MG63 (cell line): ENCODE measurements around the gene APOA5. TPM values are rescaled to one million over a fixed set of nuclear protein-coding genes. Genes with fewer than 3 reads are reported as not detected.

Experiments
- DNase-seq: peaks from one replicate; pipeline ENCODE4 v3.0.0-alpha.2; 2020
- H3K27me3 ChIP-seq: fragments of 250-450 bp; sonication (Bioruptor Pico); 2 replicates; pipeline ENCODE4 v1.5.1; 2020; ENCODE audit warnings: mild to moderate bottlenecking, moderate library complexity
- H3K36me3 ChIP-seq: fragments of 250-450 bp; sonication (Bioruptor Pico); 2 replicates; pipeline ENCODE4 v1.5.1; 2020; ENCODE audit warnings: mild to moderate bottlenecking, moderate library complexity
- H3K4me3 ChIP-seq: fragments of 250-450 bp; sonication (Bioruptor Pico); 2 replicates; pipeline ENCODE4 v1.5.1; 2020; ENCODE audit warnings: mild to moderate bottlenecking, moderate library complexity
- H3K9me3 ChIP-seq: fragments of 250-450 bp; sonication (Bioruptor Pico); 2 replicates; pipeline ENCODE4 v1.5.1; 2020; ENCODE audit warnings: mild to moderate bottlenecking, moderate library complexity
- total RNA-seq: library from RNA; depleted of rRNA; stranded (reverse); fragments of >200 nt; shearing (Covaris generic); gene quantifications from 2 replicates; pipeline ENCODE4 v1.2.3, GENCODE V29; 2014; ENCODE audit warnings: low replicate concordance

APOA5 gene
- total RNA-seq, 1 experiment from 2014 or later = not detected

- no peak for DNase-seq
- no peaks in the 10 kb centered on the region for H3K27me3 ChIP-seq
Observed at GRCh38 chr11:116830184-116830912, 38.7 kb upstream of the APOA5 start.

GRCh38 chr11:116829525-116830183 is 38.0 kb upstream of the APOA5 start, which contains the start of gene APOC3:
Gene APOC3, plus strand, starts transcription at chr11:116829907. Its CDS starts 676 bp downstream, at chr11:116830583.
- no peaks in the 10 kb centered on the region for H3K36me3 ChIP-seq
- H3K27me3 ChIP-seq = no peaks in the 10 kb centered on the region
- H3K9me3 ChIP-seq = no peaks in the 10 kb centered on the region
- DNase-seq = no peak
- H3K4me3 ChIP-seq = no peak within 1 kb of the TSS

More at GRCh38 chr11:116830184-116830912, 38.7 kb upstream of the APOA5 start:
- Histone ChIP-seq H3K9me3 (no peaks in the 10 kb centered on the region), H3K36me3 (no peaks in the 10 kb centered on the region), H3K4me3 (no peak overlapping the region)

GRCh38 chr11:116828632-116829524 is 37.2 kb upstream of the APOA5 start:
- Histone ChIP-seq H3K4me3 (no peak overlapping the region), H3K9me3 (no peaks in the 10 kb centered on the region), H3K36me3 (no peaks in the 10 kb centered on the region), H3K27me3 (no peaks in the 10 kb centered on the region)
- DNase-seq = no peak

GRCh38 chr11:116827461-116827860 is 35.8 kb upstream of the APOA5 start:
- H3K9me3 ChIP-seq = no peaks in the 10 kb centered on the region
- no peaks in the 10 kb centered on the region for H3K27me3 ChIP-seq
- no peak for DNase-seq
- H3K4me3 ChIP-seq = no peak overlapping the region
- no peaks in the 10 kb centered on the region for H3K36me3 ChIP-seq

- Histone ChIP-seq H3K27me3 (no peaks in the 10 kb centered on the region), H3K36me3 (no peaks in the 10 kb centered on the region), H3K9me3 (no peaks in the 10 kb centered on the region), H3K4me3 (no peak overlapping the region)
- DNase-seq = no peak
Observed at GRCh38 chr11:116826751-116827431, 35.2 kb upstream of the APOA5 start.

- Histone ChIP-seq H3K9me3 (no peaks in the 10 kb centered on the region), H3K36me3 (no peaks in the 10 kb centered on the region), H3K4me3 (no peak overlapping the region), H3K27me3 (no peaks in the 10 kb centered on the region)
- DNase-seq = no peak
Observed at GRCh38 chr11:116825854-116826750, 34.4 kb upstream of the APOA5 start.

GRCh38 chr11:116825434-116825833 is 33.8 kb upstream of the APOA5 start:
- Histone ChIP-seq H3K27me3 (no peaks in the 10 kb centered on the region), H3K4me3 (no peak overlapping the region), H3K36me3 (no peaks in the 10 kb centered on the region), H3K9me3 (no peaks in the 10 kb centered on the region)
- no peak for DNase-seq

- H3K4me3 ChIP-seq = no peak within 1 kb of the TSS
- H3K9me3 ChIP-seq = no peaks in the 10 kb centered on the region
- H3K36me3 ChIP-seq = no peaks in the 10 kb centered on the region
- DNase-seq = no peak
- H3K27me3 ChIP-seq = no peaks in the 10 kb centered on the region
Observed at GRCh38 chr11:116823031-116823843, 31.6 kb upstream of the APOA5 start, which contains the start of gene APOA4. Gene APOA4, minus strand, starts transcription at chr11:116823304. Its CDS starts 113 bp downstream, at chr11:116823191.

- no peaks in the 10 kb centered on the region for H3K27me3 ChIP-seq
- no peak for DNase-seq
- no peak overlapping the region for H3K4me3 ChIP-seq
- H3K9me3 ChIP-seq = no peaks in the 10 kb centered on the region
- no peaks in the 10 kb centered on the region for H3K36me3 ChIP-seq
Observed at GRCh38 chr11:116822575-116822974, 30.9 kb upstream of the APOA5 start.

- H3K36me3 ChIP-seq = no peaks in the 10 kb centered on the region
- H3K4me3 ChIP-seq = no peak overlapping the region
- H3K9me3 ChIP-seq = no peaks in the 10 kb centered on the region
- H3K27me3 ChIP-seq = no peaks in the 10 kb centered on the region
- DNase-seq = no peak
Observed at GRCh38 chr11:116821050-116821918, 29.6 kb upstream of the APOA5 start.

- Histone ChIP-seq H3K4me3 (no peak overlapping the region), H3K9me3 (no peaks in the 10 kb centered on the region), H3K27me3 (no peaks in the 10 kb centered on the region), H3K36me3 (no peaks in the 10 kb centered on the region)
- DNase-seq = no peak
Observed at GRCh38 chr11:116819049-116819448, 27.4 kb upstream of the APOA5 start.

- DNase-seq = no peak
- H3K36me3 ChIP-seq = no peaks in the 10 kb centered on the region
- H3K27me3 ChIP-seq = no peaks in the 10 kb centered on the region
- no peak overlapping the region for H3K4me3 ChIP-seq
- H3K9me3 ChIP-seq = no peaks in the 10 kb centered on the region
Observed at GRCh38 chr11:116814502-116814901, 22.8 kb upstream of the APOA5 start.

- no peaks in the 10 kb centered on the region for H3K9me3 ChIP-seq
- no peaks in the 10 kb centered on the region for H3K36me3 ChIP-seq
- no peak overlapping the region for H3K4me3 ChIP-seq
- H3K27me3 ChIP-seq = no peaks in the 10 kb centered on the region
- DNase-seq = no peak
Observed at GRCh38 chr11:116813781-116814471, 22.2 kb upstream of the APOA5 start.

- Histone ChIP-seq H3K4me3 (no peak overlapping the region), H3K36me3 (no peaks in the 10 kb centered on the region), H3K27me3 (no peaks in the 10 kb centered on the region), H3K9me3 (no peaks in the 10 kb centered on the region)
- no peak for DNase-seq
Observed at GRCh38 chr11:116813170-116813569, 21.5 kb upstream of the APOA5 start.
